Measurements from ENCODE around the gene SCNN1G.

Gene SCNN1G

GRCh38 chr16:23223368-23223767, 40.8 kb downstream of the SCNN1G start:
- H3K4me3 ChIP-seq (ENCODE audit: control insufficient read depth, low read depth, low read length): no peak overlapping the region
- TF ChIP-seq, protein P1, sequence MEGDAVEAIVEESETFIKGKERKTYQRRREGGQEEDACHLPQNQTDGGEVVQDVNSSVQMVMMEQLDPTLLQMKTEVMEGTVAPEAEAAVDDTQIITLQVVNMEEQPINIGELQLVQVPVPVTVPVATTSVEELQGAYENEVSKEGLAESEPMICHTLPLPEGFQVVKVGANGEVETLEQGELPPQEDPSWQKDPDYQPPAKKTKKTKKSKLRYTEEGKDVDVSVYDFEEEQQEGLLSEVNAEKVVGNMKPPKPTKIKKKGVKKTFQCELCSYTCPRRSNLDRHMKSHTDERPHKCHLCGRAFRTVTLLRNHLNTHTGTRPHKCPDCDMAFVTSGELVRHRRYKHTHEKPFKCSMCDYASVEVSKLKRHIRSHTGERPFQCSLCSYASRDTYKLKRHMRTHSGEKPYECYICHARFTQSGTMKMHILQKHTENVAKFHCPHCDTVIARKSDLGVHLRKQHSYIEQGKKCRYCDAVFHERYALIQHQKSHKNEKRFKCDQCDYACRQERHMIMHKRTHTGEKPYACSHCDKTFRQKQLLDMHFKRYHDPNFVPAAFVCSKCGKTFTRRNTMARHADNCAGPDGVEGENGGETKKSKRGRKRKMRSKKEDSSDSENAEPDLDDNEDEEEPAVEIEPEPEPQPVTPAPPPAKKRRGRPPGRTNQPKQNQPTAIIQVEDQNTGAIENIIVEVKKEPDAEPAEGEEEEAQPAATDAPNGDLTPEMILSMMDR (conservative IDR thresholded peaks at IDR 0.05; ENCODE audit: control insufficient read depth, insufficient read depth, low read depth, low read length): no peak
- DNase-seq (ENCODE audit: low read depth): no peak

GRCh38 chr16:23225109-23225508, 42.6 kb downstream of the SCNN1G start:
- TF ChIP-seq, protein P1 (conservative IDR thresholded peaks at IDR 0.05; ENCODE audit: control insufficient read depth, insufficient read depth, low read depth, low read length): no peak
- H3K4me3 ChIP-seq (ENCODE audit: control insufficient read depth, low read depth, low read length): no peak overlapping the region
- DNase-seq (ENCODE audit: low read depth): no peak

DNA sequence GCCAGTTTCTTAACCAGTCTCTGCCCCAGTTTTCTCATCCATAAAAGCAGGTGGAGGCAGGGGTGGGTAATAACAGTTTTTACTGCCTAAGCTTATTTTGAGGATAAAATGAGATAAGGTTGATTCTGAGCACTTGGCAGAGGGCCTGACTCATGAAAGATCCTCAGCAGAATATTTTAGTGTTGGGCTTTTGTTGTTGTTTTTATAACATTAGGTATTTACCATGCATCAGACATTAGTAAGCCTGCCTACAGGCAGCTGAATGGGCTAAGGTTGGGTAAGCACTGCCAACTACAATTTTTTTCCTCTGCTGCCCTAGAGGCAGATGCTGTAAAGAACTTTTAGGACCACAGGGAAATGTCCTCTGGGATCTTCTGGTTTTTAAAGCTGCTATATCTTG, 43.1 kb downstream of the SCNN1G start:
- DNase-seq (ENCODE audit: low read depth): no peak
- TF ChIP-seq, protein P1 (conservative IDR thresholded peaks at IDR 0.05; ENCODE audit: control insufficient read depth, insufficient read depth, low read depth, low read length): no peak

DNA sequence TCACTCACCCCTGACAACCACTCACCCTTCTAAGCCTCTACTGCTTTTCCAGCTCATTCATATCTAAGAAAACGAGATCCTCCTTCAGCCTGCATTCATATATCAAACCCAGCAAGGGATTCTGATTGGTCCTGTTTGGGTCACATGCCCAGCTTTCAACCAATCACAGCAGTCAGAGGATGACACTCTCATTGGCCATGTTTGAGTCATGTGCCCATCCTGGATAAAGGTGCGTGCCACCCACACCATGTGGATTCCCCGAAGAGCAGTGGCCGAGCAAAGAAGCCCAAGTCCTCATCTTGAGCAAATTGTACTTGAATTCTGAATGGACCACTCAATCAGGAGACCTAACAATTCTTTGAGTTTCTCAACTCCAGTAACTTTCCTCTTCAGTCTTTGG, 45.0 kb downstream of the SCNN1G start:
- H3K4me3 ChIP-seq (ENCODE audit: control insufficient read depth, low read depth, low read length): no peak overlapping the region
- TF ChIP-seq, protein P1 (conservative IDR thresholded peaks at IDR 0.05; ENCODE audit: control insufficient read depth, insufficient read depth, low read depth, low read length): no peak
- DNase-seq (ENCODE audit: low read depth): no peak

More for the DNA sequence above, 43.1 kb downstream of the SCNN1G start:
- H3K4me3 ChIP-seq (ENCODE audit: control insufficient read depth, low read depth, low read length): no peak overlapping the region

- TF ChIP-seq, protein P1 (conservative IDR thresholded peaks at IDR 0.05; ENCODE audit: control insufficient read depth, insufficient read depth, low read depth, low read length): no peak
- H3K4me3 ChIP-seq (ENCODE audit: control insufficient read depth, low read depth, low read length): no peak overlapping the region
- DNase-seq (ENCODE audit: low read depth): no peak
Measured at GRCh38 chr16:23229714-23230113, 47.2 kb downstream of the SCNN1G start.

GRCh38 chr16:23232806-23233205, 50.3 kb downstream of the SCNN1G start:
- TF ChIP-seq, protein P1 (conservative IDR thresholded peaks at IDR 0.05; ENCODE audit: control insufficient read depth, insufficient read depth, low read depth, low read length): no peak
- DNase-seq (ENCODE audit: low read depth): no peak
- H3K4me3 ChIP-seq (ENCODE audit: control insufficient read depth, low read depth, low read length): no peak overlapping the region

DNA sequence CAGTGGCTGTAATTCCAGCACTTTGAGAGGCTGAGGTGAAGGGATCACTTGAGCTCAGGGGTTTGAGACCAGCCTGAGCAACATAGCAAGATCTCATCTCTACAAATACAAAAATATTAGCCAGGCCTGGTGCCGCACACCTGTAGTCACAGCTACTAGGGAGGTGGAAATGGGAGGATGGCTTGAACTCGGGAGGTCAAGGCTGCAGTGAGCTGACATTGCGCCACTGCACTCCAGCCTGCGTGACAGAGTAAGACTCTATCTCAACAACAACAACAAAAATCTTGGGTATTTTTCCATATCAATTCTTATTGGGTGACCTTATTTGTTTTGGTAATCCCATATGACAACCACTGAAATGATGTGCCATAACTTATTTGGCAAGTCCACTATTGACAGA, 52.6 kb downstream of the SCNN1G start:
- DNase-seq (ENCODE audit: low read depth): no peak
- H3K4me3 ChIP-seq (ENCODE audit: control insufficient read depth, low read depth, low read length): no peak overlapping the region
- TF ChIP-seq, protein P1 (conservative IDR thresholded peaks at IDR 0.05; ENCODE audit: control insufficient read depth, insufficient read depth, low read depth, low read length): no peak

All from fibroblast of mammary gland (primary cell).